K562 (cell line): ENCODE results near the gene SHROOM3. TPM values are rescaled to one million over a fixed set of nuclear protein-coding genes. Genes with fewer than 3 reads are reported as not detected.

Experiments
- ATAC-seq: fragments of 200-7000 bp; cut with Tn5 transposase; 3 replicates; pipeline ENCODE4 v1.9.1; 2020; ENCODE audit warnings: moderate library complexity
- BruUV-seq: library from RNA; stranded (reverse); fragments of 400-500 nt; replicated peaks from 2 replicates; lab custom pipeline; 2021; lab: Mats Ljungman, UMichigan
- CTCF ChIA-PET: fragments of 300-600 bp; formaldehyde crosslinking; extraction: SDS; loops from one replicate; lab custom pipeline; 2021; ENCODE audit warnings: low intra/inter-chr PET ratio; lab: Yijun Ruan, JAX
- POLR2A ChIA-PET: fragments of 300-600, 350-650 bp; sonication (Branson Sonifier 250); formaldehyde crosslinking; extraction: SDS; loops from one replicate; lab custom pipeline; 2021; ENCODE audit warnings: antibody characterized with exemption, inconsistent platforms; lab: Yijun Ruan, JAX
- DNase-seq, 4 experiments: peaks; one replicate each; pipeline versions ENCODE4 v3.0.0 to v3.0.0-alpha.2; 2011 to 2018; ENCODE audit warnings: low spot score in 3 of 4, mixed read lengths in 3 of 4; ENCODE audit errors: extremely low read depth in 1 of 4
- FAIRE-seq: peaks from 2 replicates; lab custom pipeline; 2011; peaks lifted over from hg19 to GRCh38; lab: Jason Lieb, UNC
- H2AFZ ChIP-seq: 2 replicates; pipeline ENCODE4 v1.6.0; 2011; ENCODE audit warnings: low read depth, low read length, control low read depth, inconsistent platforms
- H3K27ac ChIP-seq: fragments of 200-600 bp; 3 replicates; pipeline ENCODE4 v1.8.0; 2011; ENCODE audit warnings: low read depth, mild to moderate bottlenecking, control low read depth, inconsistent platforms, low read length, moderate library complexity, mixed read lengths; ENCODE audit errors: extremely low read depth
- H3K27me3 ChIP-seq, 2 experiments: fragments of 300-600 bp in 1 of 2; 2 replicates in 1 of 2; 3 replicates in 1 of 2; pipeline versions ENCODE4 v1.6.0 to v1.8.0; 2011; ENCODE audit warnings: inconsistent platforms in 2 of 2, low read length in 2 of 2, mild to moderate bottlenecking in 1 of 2, mixed read lengths in 1 of 2, moderate library complexity in 1 of 2; ENCODE audit not compliant: control insufficient read depth in 2 of 2, insufficient read depth in 2 of 2
- H3K36me3 ChIP-seq: fragments of 300-600 bp; 3 replicates; pipeline ENCODE4 v1.8.0; 2011; ENCODE audit warnings: mild to moderate bottlenecking, low read length, inconsistent platforms; ENCODE audit not compliant: control insufficient read depth, insufficient read depth
- H3K4me1 ChIP-seq, 2 experiments: fragments of 200-600 bp in 1 of 2; replicated peaks in 1 of 2; 2 replicates in 1 of 2; 3 replicates in 1 of 2; pipeline versions ENCODE4 v1.5.1 to v1.8.0; 2011; ENCODE audit warnings: inconsistent platforms in 2 of 2, low read length in 2 of 2, mild to moderate bottlenecking in 1 of 2, mixed read lengths in 1 of 2, moderate library complexity in 1 of 2; ENCODE audit not compliant: control insufficient read depth in 2 of 2, insufficient read depth in 2 of 2
- H3K4me2 ChIP-seq: 2 replicates; pipeline ENCODE4 v1.6.1; 2011; ENCODE audit warnings: low read length, control low read depth, inconsistent platforms, mixed read lengths; ENCODE audit not compliant: insufficient read depth
- H3K4me3 ChIP-seq: fragments of 200-600 bp; sonication (generic), shearing (Covaris generic); 2 replicates; pipeline ENCODE4 v1.5.1; 2016; ENCODE audit warnings: control low read depth, inconsistent platforms
- H3K79me2 ChIP-seq: fragments of 200-600 bp; 3 replicates; pipeline ENCODE4 v1.8.0; 2011; ENCODE audit warnings: low read length, inconsistent platforms; ENCODE audit not compliant: control insufficient read depth, insufficient read depth
- H3K9ac ChIP-seq, 2 experiments: 2 replicates each; pipeline versions ENCODE4 v1.6.0 to v1.6.1; 2011; ENCODE audit warnings: low read depth in 2 of 2, low read length in 2 of 2, control low read depth in 1 of 2, inconsistent platforms in 1 of 2, mild to moderate bottlenecking in 1 of 2, mixed read lengths in 1 of 2; ENCODE audit not compliant: insufficient read depth in 1 of 2
- H3K9me1 ChIP-seq: one replicate; pipeline ENCODE4 v1.6.0; 2011; ENCODE audit warnings: inconsistent platforms, mild to moderate bottlenecking, low read length, moderate library complexity; ENCODE audit not compliant: control insufficient read depth, insufficient read depth
- H3K9me3 ChIP-seq: replicated peaks from 2 replicates; pipeline ENCODE4 v1.5.1; 2011; ENCODE audit warnings: low read depth, low read length, inconsistent platforms; ENCODE audit not compliant: control insufficient read depth, insufficient read depth
- H4K20me1 ChIP-seq: replicated peaks from 2 replicates; pipeline ENCODE4 v1.6.1; 2011; ENCODE audit warnings: low read length, inconsistent platforms, mixed read lengths; ENCODE audit not compliant: control insufficient read depth, insufficient read depth
- AFF4 ChIP-seq: sonication (generic); formaldehyde crosslinking; IDR thresholded peaks from 2 replicates; pipeline ENCODE4 v1.8.0; 2023; ENCODE audit warnings: mild to moderate bottlenecking, missing genetic modification reagents
- CHCHD3 ChIP-seq: fragments of 250-450 bp; sonication (Bioruptor Pico); IDR thresholded peaks from 2 replicates; pipeline ENCODE4 v2.1.2; 2022; ENCODE audit warnings: mild to moderate bottlenecking
- E2F4 ChIP-seq: sonication (generic); formaldehyde crosslinking; IDR thresholded peaks from 2 replicates; pipeline ENCODE4 v1.8.0; 2022; ENCODE audit warnings: mild to moderate bottlenecking, low read depth, missing genetic modification reagents
- HES1 ChIP-seq: fragments of 450-650 bp; IDR thresholded peaks from 2 replicates; pipeline ENCODE4 v1.6.1; 2016; ENCODE audit warnings: low read depth, mild to moderate bottlenecking, moderate library complexity
- KDM1A ChIP-seq, 2 experiments: fragments of 450-650 bp; IDR thresholded peaks; 2 replicates each; pipeline ENCODE4 v1.6.1; 2016; ENCODE audit warnings: mild to moderate bottlenecking in 2 of 2
- MBD2 ChIP-seq: sonication (generic); IDR thresholded peaks from 2 replicates; pipeline ENCODE4 v1.6.1; 2016; ENCODE audit warnings: low read depth, borderline replicate concordance
- MCM5 ChIP-seq: fragments of 450-650 bp; IDR thresholded peaks from 2 replicates; pipeline ENCODE4 v1.6.1; 2016; ENCODE audit warnings: low read depth
- NKRF ChIP-seq: fragments of 450-650 bp; IDR thresholded peaks from 2 replicates; pipeline ENCODE4 v1.6.1; 2016; ENCODE audit warnings: borderline replicate concordance
- PML ChIP-seq: IDR thresholded peaks from 2 replicates; pipeline ENCODE4 v1.6.1; 2012; ENCODE audit warnings: low read length, inconsistent platforms
- YY1 ChIP-seq, 3 experiments: IDR thresholded peaks; 2 replicates each; pipeline ENCODE4 v1.6.1; 2011; ENCODE audit warnings: low read length in 2 of 3, mild to moderate bottlenecking in 2 of 3, moderate library complexity in 2 of 3, borderline replicate concordance in 1 of 3, control low read depth in 1 of 3, low read depth in 1 of 3; ENCODE audit not compliant: insufficient read depth in 3 of 3, insufficient replicate concordance in 2 of 3, control insufficient read depth in 1 of 3, insufficient read length in 1 of 3; ENCODE audit errors: extremely low read depth in 1 of 3
- ZNF41 ChIP-seq: fragments of 250-450 bp; sonication (Bioruptor Pico); conservative IDR thresholded peaks from 2 replicates; pipeline ENCODE4 v1.4.0; 2020; ENCODE audit warnings: mild to moderate bottlenecking
- WGBS: fragments of 100-300 bp; shearing (Covaris generic); methylation state at CpG from one replicate; pipeline ENCODE4 v1.1.6; 2016; ENCODE audit warnings: low coverage, mixed read lengths; ENCODE audit not compliant: insufficient coverage; ENCODE audit errors: missing lambda C conversion rate; 5-methylcytosine and 5-hydroxymethylcytosine counted together
- in situ Hi-C: fragments of 300-500 bp; cut with MboI; formaldehyde crosslinking; loops from 4 replicates; pipeline ENCODE4 v1.15.0; 2018; ENCODE audit warnings: inconsistent platforms, mixed read lengths
- intact Hi-C: fragments of 100-400 bp; cut with micrococcal nuclease; formaldehyde crosslinking; loops from 2 replicates; pipeline ENCODE4 v1.14.2; 2022
- polyA plus RNA-seq, 8 experiments: library from polyadenylated mRNA; depleted of rRNA in 4 of 8; stranded (reverse) in 5 of 8; unstranded in 3 of 8; fragments of >200 nt; fragmentation: Nextera tagmentation in 2 of 8; fragmentation: Illumina TruSeq in 1 of 8; extraction: Ambion mirVana in 2 of 8; extraction: Trizol in 1 of 8; gene quantifications; 2 replicates each; pipeline versions ENCODE4 v1.2.1 to v1.2.3, GENCODE V29; 2011 to 2014; ENCODE audit warnings: inconsistent platforms in 1 of 8, missing spikeins in 1 of 8
- total RNA-seq, 7 experiments: library from RNA; depleted of rRNA in 6 of 7; stranded (reverse); fragments of >200 nt in 6 of 7; fragmentation: Illumina TruSeq in 2 of 7; extraction: Trizol in 2 of 7; gene quantifications; 2 replicates each; pipeline versions ENCODE4 v1.2.1 to v1.2.3, GENCODE V29; 2011 to 2021; ENCODE audit warnings: low replicate concordance in 1 of 7

Gene SHROOM3
- total and polyA plus RNA-seq, 9 of the 15 experiments (the other 6 are each of a cell fraction or from before 2014, with no cell fraction given): 0.01 to 0.07 TPM; not detected in 7

- peak in 2 of 3 experiments; percentile 18 to 38 for TF ChIP-seq YY1 (IDR thresholded peaks at IDR 0.05; ENCODE audit: borderline replicate concordance in 1 of 3, control insufficient read depth in 1 of 3, extremely low read depth in 1 of 3, insufficient read depth in 3 of 3, insufficient read length in 1 of 3, insufficient replicate concordance in 2 of 3, low read depth in 1 of 3, low read length in 2 of 3)
These were observed 323.4 kb downstream of the SHROOM3 start (continued) for GRCh38 chr4:76758290-76758882.

- no peaks in the 10 kb centered on the region for H3K79me2 ChIP-seq
- no TSS peak for BruUV-seq
- no peak overlapping the region for H3K9ac ChIP-seq
- H2AFZ ChIP-seq: no peak overlapping the region
- no peaks in the 10 kb centered on the region for H3K9me1 ChIP-seq
- peaks cover 16 to 23% of the 10 kb centered on the region in 2 experiments for H3K27me3 ChIP-seq
- POLR2A ChIA-PET: interaction anchor here (0.6 kb wide), 1 partner anchor 714 kb away, joined by 4 read pairs; no protein-coding TSS in a partner anchor
- no peaks in the 10 kb centered on the region for H3K9me3 ChIP-seq
- CTCF ChIA-PET: interaction anchor here (1.9 kb wide), 1 partner anchor 328 kb away, joined by 20 read pairs; no protein-coding TSS in a partner anchor
- H3K4me3 ChIP-seq: no peak overlapping the region
- no peaks in the 10 kb centered on the region for H4K20me1 ChIP-seq
- ATAC-seq: no peak
- intact Hi-C loops: loop anchor here (1.0 to 2.0 kb wide), 2 partner anchors 248 to 328 kb away; no protein-coding TSS in a partner anchor
- in situ Hi-C loops: loop anchor here (10.0 kb wide), 1 partner anchor 324 kb away; the partner anchor contains the start of gene SHROOM3
- no peak for FAIRE-seq
- H3K27ac ChIP-seq: no peak overlapping the region
- no peaks in the 10 kb centered on the region for H3K4me1 ChIP-seq
- H3K36me3 ChIP-seq: no peaks in the 10 kb centered on the region
- 3% methylated on average over 3 of the region's 3 CpGs for WGBS
- no peak for DNase-seq
- no peak overlapping the region for H3K4me2 ChIP-seq
- no peak for TF ChIP-seq CHCHD3 (CRISPR knock-in tag)
- no peak for TF ChIP-seq NKRF
- TF ChIP-seq KDM1A (IDR thresholded peaks at IDR 0.05): no peak
- no peak for TF ChIP-seq AFF4 (CRISPR knock-in tag)
- no peak for TF ChIP-seq HES1
- TF ChIP-seq PML: no peak
- TF ChIP-seq E2F4 (CRISPR knock-in tag): no peak
- no peak for TF ChIP-seq MBD2
- TF ChIP-seq ZNF41 (CRISPR knock-in tag): no peak
- no peak for TF ChIP-seq MCM5
These were observed 324.0 kb downstream of the SHROOM3 start for GRCh38 chr4:76758996-76759395.
